Caco-2 (cell line): ENCODE data around the gene ST8SIA6. TPM values are rescaled to one million over a fixed set of nuclear protein-coding genes. Genes with fewer than 3 reads are reported as not detected.
A peak's percentile ranks its signal among the peaks of the same experiment; 100 is the strongest.

Experiments used
- BruUV-seq: library from RNA; stranded (reverse); fragments of 400-500 nt; replicated peaks from 2 replicates; lab custom pipeline; 2021; lab: Mats Ljungman, UMichigan
- CTCF ChIA-PET: fragments of 300-600 bp; sonication (Branson Sonifier 250); formaldehyde crosslinking; loops from one replicate; lab custom pipeline; 2022; ENCODE audit warnings: antibody characterized with exemption; lab: Charles Lee
- POLR2A ChIA-PET: fragments of 300-600 bp; sonication (Branson Sonifier 250); formaldehyde crosslinking; loops from one replicate; lab custom pipeline; 2022; ENCODE audit warnings: antibody characterized with exemption; lab: Charles Lee
- DNase-seq, 2 experiments: peaks; one replicate each; pipeline versions ENCODE4 v3.0.0 to v3.0.0-alpha.2; 2020 to 2022
- H3K27me3 ChIP-seq: replicated peaks from 2 replicates; pipeline ENCODE4 v1.6.0; 2011; ENCODE audit warnings: low read length; ENCODE audit not compliant: control insufficient read depth, insufficient read depth
- H3K36me3 ChIP-seq: 2 replicates; pipeline ENCODE4 v1.5.1; 2011; ENCODE audit warnings: low read length; ENCODE audit not compliant: control insufficient read depth, insufficient read depth
- H3K4me1 ChIP-seq: fragments of 250-450 bp; sonication (Bioruptor Pico); 2 replicates; pipeline ENCODE4 v1.5.1; 2020; ENCODE audit warnings: mild to moderate bottlenecking
- H3K4me3 ChIP-seq: 2 replicates; pipeline ENCODE4 v1.5.1; 2011; ENCODE audit warnings: low read depth, mild to moderate bottlenecking, control low read depth, low read length
- H3K9me3 ChIP-seq: fragments of 250-450 bp; sonication (Bioruptor Pico); 2 replicates; pipeline ENCODE4 v1.5.1; 2020; ENCODE audit warnings: mild to moderate bottlenecking, moderate library complexity
- H3K27ac Mint-ChIP-seq: one replicate; pipeline ENCODE4 v1.8.0; 2022; ENCODE audit warnings: mixed read lengths; ENCODE audit not compliant: unreplicated experiment
- H3K27me3 Mint-ChIP-seq: one replicate; pipeline ENCODE4 v1.8.0; 2022; ENCODE audit warnings: mixed read lengths; ENCODE audit not compliant: insufficient read depth, unreplicated experiment
- H3K36me3 Mint-ChIP-seq: one replicate; pipeline ENCODE4 v1.8.0; 2022; ENCODE audit warnings: mild to moderate bottlenecking, mixed read lengths; ENCODE audit not compliant: insufficient read depth, unreplicated experiment
- H3K4me1 Mint-ChIP-seq: one replicate; pipeline ENCODE4 v1.8.0; 2022; ENCODE audit warnings: low read depth, mixed read lengths; ENCODE audit not compliant: unreplicated experiment
- H3K4me3 Mint-ChIP-seq: one replicate; pipeline ENCODE4 v1.8.0; 2022; ENCODE audit warnings: mild to moderate bottlenecking, moderate library complexity, mixed read lengths; ENCODE audit not compliant: unreplicated experiment
- H3K9me3 Mint-ChIP-seq: one replicate; pipeline ENCODE4 v1.8.0; 2022; ENCODE audit warnings: mixed read lengths; ENCODE audit not compliant: unreplicated experiment
- intact Hi-C: fragments of 100-400 bp; cut with micrococcal nuclease; formaldehyde crosslinking; loops from one replicate; pipeline ENCODE4 v1.10.0; 2022; ENCODE audit not compliant: unreplicated experiment
- total RNA-seq: library from RNA; stranded (reverse); gene quantifications from 2 replicates; pipeline ENCODE4 v1.2.3, GENCODE V29; 2022
- TF ChIP-seq, protein P1 (sequence below), 2 experiments: fragments of 200-600 bp in 1 of 2; IDR thresholded peaks; 1 replicate in 1 of 2; 2 replicates in 1 of 2; pipeline versions ENCODE4 v1.5.1 to v1.8.0; 2011 to 2022; ENCODE audit warnings: antibody characterized with exemption in 1 of 2, control low read depth in 1 of 2, inconsistent platforms in 1 of 2, low read depth in 1 of 2, low read length in 1 of 2, mild to moderate bottlenecking in 1 of 2, moderate library complexity in 1 of 2; ENCODE audit not compliant: insufficient read depth in 1 of 2, severe bottlenecking in 1 of 2, unreplicated experiment in 1 of 2

Gene ST8SIA6
- total RNA-seq, 1 experiment from 2014 or later = 0.16 TPM

DNA sequence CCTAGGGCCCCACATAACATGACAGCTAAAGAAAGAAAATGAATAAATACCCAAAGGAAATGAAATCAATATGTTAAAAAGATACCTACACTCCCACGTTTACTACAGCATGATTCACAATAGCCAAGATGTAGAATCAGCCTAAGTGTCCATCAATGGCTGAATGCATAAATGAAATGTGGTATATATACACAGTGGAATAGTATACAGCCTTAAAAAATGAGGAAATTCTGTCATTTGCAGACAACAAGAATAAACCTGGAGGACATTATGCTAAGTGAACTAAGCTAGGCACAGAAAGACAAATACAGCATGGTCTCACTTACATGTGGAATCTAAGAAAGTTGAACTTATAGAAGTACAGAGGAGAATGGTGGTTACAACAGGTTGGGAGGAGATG is 102.9 kb downstream of the ST8SIA6 start:
- no peaks in the 10 kb centered on the region for H3K36me3 ChIP-seq
- H3K27me3 ChIP-seq = no peaks in the 10 kb centered on the region
- ChIA-PET POLR2A (no interaction called here), CTCF (no interaction called here)
- no peaks in the 10 kb centered on the region for H3K9me3 Mint-ChIP-seq
- peaks cover 14% of the 10 kb centered on the region; the same call in 1 of the 2 replicates for H3K4me1 ChIP-seq
- H3K36me3 Mint-ChIP-seq = peaks cover 6% of the 10 kb centered on the region
- H3K27me3 Mint-ChIP-seq = no peaks in the 10 kb centered on the region
- DNase-seq = no peak
- H3K27ac Mint-ChIP-seq = no peak overlapping the region
- no peak overlapping the region for H3K4me3 ChIP-seq
- intact Hi-C loops = no loop called here
- 0 out of 2 replicates have a peak, but pooled peaks cover 6% of the 10 kb centered on the region for H3K9me3 ChIP-seq
- BruUV-seq = no TSS peak
- no peak overlapping the region for H3K4me3 Mint-ChIP-seq
- TF ChIP-seq, protein P1, sequence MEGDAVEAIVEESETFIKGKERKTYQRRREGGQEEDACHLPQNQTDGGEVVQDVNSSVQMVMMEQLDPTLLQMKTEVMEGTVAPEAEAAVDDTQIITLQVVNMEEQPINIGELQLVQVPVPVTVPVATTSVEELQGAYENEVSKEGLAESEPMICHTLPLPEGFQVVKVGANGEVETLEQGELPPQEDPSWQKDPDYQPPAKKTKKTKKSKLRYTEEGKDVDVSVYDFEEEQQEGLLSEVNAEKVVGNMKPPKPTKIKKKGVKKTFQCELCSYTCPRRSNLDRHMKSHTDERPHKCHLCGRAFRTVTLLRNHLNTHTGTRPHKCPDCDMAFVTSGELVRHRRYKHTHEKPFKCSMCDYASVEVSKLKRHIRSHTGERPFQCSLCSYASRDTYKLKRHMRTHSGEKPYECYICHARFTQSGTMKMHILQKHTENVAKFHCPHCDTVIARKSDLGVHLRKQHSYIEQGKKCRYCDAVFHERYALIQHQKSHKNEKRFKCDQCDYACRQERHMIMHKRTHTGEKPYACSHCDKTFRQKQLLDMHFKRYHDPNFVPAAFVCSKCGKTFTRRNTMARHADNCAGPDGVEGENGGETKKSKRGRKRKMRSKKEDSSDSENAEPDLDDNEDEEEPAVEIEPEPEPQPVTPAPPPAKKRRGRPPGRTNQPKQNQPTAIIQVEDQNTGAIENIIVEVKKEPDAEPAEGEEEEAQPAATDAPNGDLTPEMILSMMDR (IDR thresholded peaks at IDR 0.05; ENCODE audit: insufficient read depth in 1 of 2, low read depth in 1 of 2, low read length in 1 of 2, severe bottlenecking in 1 of 2, unreplicated experiment in 1 of 2) = no peak
- peaks cover 7% of the 10 kb centered on the region for H3K4me1 Mint-ChIP-seq

DNA sequence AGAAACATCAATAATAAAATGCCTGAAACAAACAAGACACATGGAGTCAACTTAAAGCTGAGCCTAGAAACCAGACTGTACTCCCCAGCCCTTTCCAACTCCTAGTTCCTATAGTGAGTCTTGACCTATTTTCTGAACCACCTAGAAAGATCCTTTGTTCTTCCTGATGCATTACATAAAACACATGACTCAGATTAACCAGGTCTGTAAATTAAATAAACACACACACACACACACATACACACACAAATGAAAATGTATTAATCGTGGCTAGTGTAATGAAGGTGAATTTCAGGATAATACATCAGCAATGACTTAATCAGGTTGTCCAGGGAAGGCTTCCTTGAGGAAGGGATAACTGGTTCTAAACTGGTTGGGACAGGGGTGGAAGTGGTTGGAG is 104.7 kb downstream of the ST8SIA6 start:
- POLR2A ChIA-PET = no interaction called here

DNA sequence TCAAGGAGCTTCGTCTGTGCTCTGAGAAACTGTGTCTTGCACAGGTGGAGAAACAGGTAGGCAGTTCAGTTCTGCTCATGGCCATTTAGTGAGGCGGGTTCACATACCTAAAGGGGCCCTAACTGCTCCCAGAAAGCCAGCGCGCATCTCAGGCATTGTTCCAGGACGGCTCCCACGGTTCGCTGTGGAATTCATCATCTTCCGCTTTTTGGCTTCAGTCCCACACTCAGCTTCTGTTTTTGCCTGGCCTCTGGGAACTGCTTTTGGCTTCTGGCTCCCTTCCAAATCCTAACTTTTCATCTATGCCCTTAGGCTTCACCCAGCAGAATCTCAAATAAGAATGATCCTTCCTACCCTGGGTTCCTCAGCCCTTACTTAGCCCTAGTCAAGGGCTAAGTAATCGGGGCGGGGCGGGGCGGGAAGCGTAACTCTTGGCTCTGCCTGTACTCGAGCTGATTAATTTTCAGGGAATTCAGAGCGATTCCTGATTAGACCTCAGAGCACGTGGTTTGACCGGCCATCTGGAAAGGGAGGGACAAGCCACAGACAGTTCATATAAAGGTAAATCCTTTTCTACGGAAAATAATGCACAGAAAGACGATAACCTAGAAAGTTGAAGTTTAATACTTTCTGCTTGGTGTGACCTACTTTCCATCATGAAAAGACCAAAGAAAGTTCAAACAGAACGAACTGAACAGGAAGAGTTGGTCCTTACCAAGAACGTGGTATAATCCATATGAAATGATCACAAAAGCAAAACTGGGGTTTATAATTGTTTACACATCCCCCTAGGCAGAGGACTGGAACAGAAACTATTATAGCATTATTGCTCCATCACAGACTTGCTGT is 105.7 kb downstream of the ST8SIA6 start:
- no peaks in the 10 kb centered on the region for H3K36me3 ChIP-seq
- Mint-ChIP-seq H3K4me1 (peaks cover 1% of the 10 kb centered on the region), H3K36me3 (peaks cover 6% of the 10 kb centered on the region), H3K27ac (no peak overlapping the region), H3K27me3 (no peaks in the 10 kb centered on the region), H3K9me3 (peaks cover under 1% of the 10 kb centered on the region), H3K4me3 (no peak overlapping the region)
- no peak overlapping the region for H3K4me3 ChIP-seq
- no TSS peak for BruUV-seq
- intact Hi-C loops = loop anchor here (5.0 kb wide), 1 partner anchor 84 kb away; no protein-coding TSS in a partner anchor
- CTCF ChIA-PET = no interaction called here
- no peak for DNase-seq
- no peaks in the 10 kb centered on the region for H3K27me3 ChIP-seq
- 0 out of 2 replicates have a peak, but pooled peaks cover 6% of the 10 kb centered on the region for H3K9me3 ChIP-seq
- peaks cover 13% of the 10 kb centered on the region; the same call in 1 of the 2 replicates for H3K4me1 ChIP-seq
- TF ChIP-seq, protein P1 (IDR thresholded peaks at IDR 0.05; ENCODE audit: insufficient read depth in 1 of 2, low read depth in 1 of 2, low read length in 1 of 2, severe bottlenecking in 1 of 2, unreplicated experiment in 1 of 2) = no peak
- POLR2A ChIA-PET = no interaction called here

More for the DNA sequence above, 104.7 kb downstream of the ST8SIA6 start:
- CTCF ChIA-PET = no interaction called here
- no peaks in the 10 kb centered on the region for H3K36me3 ChIP-seq
- Mint-ChIP-seq H3K4me1 (peaks cover 7% of the 10 kb centered on the region), H3K4me3 (no peak overlapping the region), H3K9me3 (no peaks in the 10 kb centered on the region), H3K36me3 (peaks cover 6% of the 10 kb centered on the region), H3K27me3 (no peaks in the 10 kb centered on the region), H3K27ac (no peak overlapping the region)
- intact Hi-C loops = loop anchor here (5.0 kb wide), 1 partner anchor 83 kb away; no protein-coding TSS in a partner anchor
- H3K27me3 ChIP-seq = no peaks in the 10 kb centered on the region
- H3K4me3 ChIP-seq = no peak overlapping the region
- peak in 1 of 2 experiments; percentile 19 for DNase-seq
- H3K4me1 ChIP-seq = peaks cover 14% of the 10 kb centered on the region; the same call in 1 of the 2 replicates
- TF ChIP-seq, protein P1 (IDR thresholded peaks at IDR 0.05; ENCODE audit: insufficient read depth in 1 of 2, low read depth in 1 of 2, low read length in 1 of 2, severe bottlenecking in 1 of 2, unreplicated experiment in 1 of 2) = no peak
- 0 out of 2 replicates have a peak, but pooled peaks cover 6% of the 10 kb centered on the region for H3K9me3 ChIP-seq
- no TSS peak for BruUV-seq
